Measurements from ENCODE around the gene CYBA.
"Not testable (repeated sequence)": the region's sequence is repeated elsewhere in the genome, so short reads cannot be mapped to it uniquely, and the experiment has no call there.

CYBA gene

GRCh38 chr16:88609426-88609825 lies 41.4 kb downstream of the CYBA start:
- not testable (repeated sequence) for DNase-seq

GRCh38 chr16:88608076-88608475 lies 42.8 kb downstream of the CYBA start:
- DNase-seq, result peak in 1 of 3 donors; percentile 19

- DNase-seq, result no peak
Observed at GRCh38 chr16:88606148-88606757, 44.6 kb downstream of the CYBA start.

- no peak for DNase-seq
Observed at GRCh38 chr16:88605186-88606147, 45.4 kb downstream of the CYBA start.

- no peak for DNase-seq
Observed at GRCh38 chr16:88602091-88602490, 48.8 kb downstream of the CYBA start.

- no peak for DNase-seq
Observed at GRCh38 chr16:88601313-88602036, 49.4 kb downstream of the CYBA start.

- DNase-seq, result no peak
Observed at GRCh38 chr16:88600539-88600896, 50.3 kb downstream of the CYBA start.

- no peak for DNase-seq
Observed at GRCh38 chr16:88599825-88600538, 50.9 kb downstream of the CYBA start.

GRCh38 chr16:88599092-88599733 lies 51.6 kb downstream of the CYBA start:
- peak; percentile 84 to 94 (median 89) for DNase-seq

GRCh38 chr16:88597856-88598491 lies 52.9 kb downstream of the CYBA start:
- DNase-seq, result no peak

- DNase-seq, result peak; percentile 56 to 84 (median 73)
Observed at GRCh38 chr16:88596483-88596882, 54.4 kb downstream of the CYBA start.

- DNase-seq, result no peak
Observed at GRCh38 chr16:88595921-88596320, 54.9 kb downstream of the CYBA start.

- no peak for DNase-seq
Observed at GRCh38 chr16:88595101-88595500, 55.8 kb downstream of the CYBA start.

GRCh38 chr16:88593910-88594309 lies 56.9 kb downstream of the CYBA start:
- DNase-seq, result no peak

- no peak for DNase-seq
Observed at GRCh38 chr16:88593489-88593888, 57.4 kb downstream of the CYBA start.

All from suppressor macrophage treated with lipopolysaccharide for 1 hour (primary cell).